Ishikawa (cell line): Measurements from ENCODE around the gene ANXA1.

Experiments used
- CEBPB ChIP-seq: IDR thresholded peaks from 2 replicates; pipeline ENCODE4 v1.6.1; 2012
- CREB1 ChIP-seq: IDR thresholded peaks from 2 replicates; pipeline ENCODE4 v1.6.1; 2012; ENCODE audit warnings: low read depth
- EGR1 ChIP-seq: IDR thresholded peaks from 2 replicates; pipeline ENCODE4 v1.6.1; 2012
- EP300 ChIP-seq: IDR thresholded peaks from 2 replicates; pipeline ENCODE4 v1.6.1; 2012; ENCODE audit warnings: borderline replicate concordance
- FOXM1 ChIP-seq: IDR thresholded peaks from 2 replicates; pipeline ENCODE4 v1.6.1; 2012; ENCODE audit warnings: low read depth, borderline replicate concordance
- MAX ChIP-seq: IDR thresholded peaks from 2 replicates; pipeline ENCODE4 v1.6.1; 2012
- NFIC ChIP-seq: IDR thresholded peaks from 2 replicates; pipeline ENCODE4 v1.6.1; 2012
- RAD21 ChIP-seq: IDR thresholded peaks from 2 replicates; pipeline ENCODE4 v1.6.1; 2012; ENCODE audit warnings: low read depth
- REST ChIP-seq: IDR thresholded peaks from 2 replicates; pipeline ENCODE4 v1.6.1; 2012; ENCODE audit warnings: low read depth, mild to moderate bottlenecking
- TAF1 ChIP-seq: IDR thresholded peaks from 2 replicates; pipeline ENCODE4 v1.6.1; 2012; ENCODE audit warnings: low read depth, mild to moderate bottlenecking
- TCF12 ChIP-seq: IDR thresholded peaks from 2 replicates; pipeline ENCODE4 v1.6.1; 2012; ENCODE audit warnings: low read depth
- TEAD4 ChIP-seq: IDR thresholded peaks from 2 replicates; pipeline ENCODE4 v1.6.1; 2012
- USF1 ChIP-seq: IDR thresholded peaks from 2 replicates; pipeline ENCODE4 v1.6.1; 2012
- YY1 ChIP-seq: IDR thresholded peaks from 2 replicates; pipeline ENCODE4 v1.6.1; 2012; ENCODE audit warnings: low read depth
- ZBTB7A ChIP-seq: IDR thresholded peaks from 2 replicates; pipeline ENCODE4 v1.6.1; 2012; ENCODE audit warnings: low read depth

The ANXA1 gene

GRCh38 chr9:73116031-73116430, 35.6 kb upstream of the ANXA1 start:
- no peak for TF ChIP-seq YY1
- TF ChIP-seq RAD21 = no peak
- no peak for TF ChIP-seq EGR1
- no peak for TF ChIP-seq TCF12
- no peak for TF ChIP-seq ZBTB7A
- no peak for TF ChIP-seq CEBPB
- no peak for TF ChIP-seq NFIC
- no peak for TF ChIP-seq USF1
- no peak for TF ChIP-seq MAX
- TF ChIP-seq TAF1 = no peak
- no peak for TF ChIP-seq REST
- no peak for TF ChIP-seq FOXM1
- no peak for TF ChIP-seq CREB1
- TF ChIP-seq EP300 = no peak
- TF ChIP-seq TEAD4 = no peak

- TF ChIP-seq NFIC = no peak
Observed at GRCh38 chr9:73116880-73117279, 34.8 kb upstream of the ANXA1 start.

GRCh38 chr9:73118286-73118685, 33.4 kb upstream of the ANXA1 start:
- TF ChIP-seq RAD21 = no peak
- TF ChIP-seq CREB1 = no peak
- TF ChIP-seq REST = no peak
- TF ChIP-seq EP300 = no peak
- TF ChIP-seq USF1 = no peak
- TF ChIP-seq FOXM1 = no peak
- TF ChIP-seq TAF1 = no peak
- TF ChIP-seq TEAD4 = no peak
- TF ChIP-seq ZBTB7A = no peak
- TF ChIP-seq NFIC = no peak
- no peak for TF ChIP-seq YY1
- no peak for TF ChIP-seq TCF12
- TF ChIP-seq MAX = no peak
- no peak for TF ChIP-seq CEBPB
- TF ChIP-seq EGR1 = no peak

- no peak for TF ChIP-seq USF1
- no peak for TF ChIP-seq ZBTB7A
- TF ChIP-seq CEBPB = peak; percentile 83
- TF ChIP-seq MAX = peak; percentile 34; the same call in 1 of the 2 replicates
- no peak for TF ChIP-seq YY1
Observed at GRCh38 chr9:73118898-73119554, 32.6 kb upstream of the ANXA1 start.

GRCh38 chr9:73121375-73121935, 30.2 kb upstream of the ANXA1 start:
- TF ChIP-seq RAD21 = no peak
- no peak for TF ChIP-seq FOXM1
- TF ChIP-seq USF1 = no peak
- no peak for TF ChIP-seq CREB1
- no peak for TF ChIP-seq TEAD4
- no peak for TF ChIP-seq EGR1
- no peak for TF ChIP-seq REST
- TF ChIP-seq YY1 = no peak
- TF ChIP-seq TCF12 = no peak
- TF ChIP-seq TAF1 = no peak
- TF ChIP-seq CEBPB = no peak
- TF ChIP-seq NFIC = no peak
- TF ChIP-seq MAX = no peak
- TF ChIP-seq EP300 = no peak
- no peak for TF ChIP-seq ZBTB7A
